Left renal pelvis (tissue), 4 donors: ENCODE measurements around the gene COQ9. TPM values are rescaled to one million over a fixed set of nuclear protein-coding genes. Genes with fewer than 3 reads are reported as not detected.

Experiments used
- DNase-seq, 4 donors: peaks; one replicate each; pipeline ENCODE4 v3.0.0-alpha.2; 2013; ENCODE audit warnings: low read depth in 4 of 4, low spot score in 3 of 4
- polyA plus RNA-seq, 4 donors: library from polyadenylated mRNA; unstranded; fragments of 120-200 nt; gene quantifications; one replicate each; pipeline ENCODE4 v1.2.1, GENCODE V29; 2013; ENCODE audit not compliant: insufficient read length in 4 of 4

The COQ9 gene
- polyA plus RNA-seq, 4 donors, result 41.2 to 113 (median 89.9) TPM

- no peak for DNase-seq
These were observed 62.1 kb downstream of the COQ9 start for GRCh38 chr16:57509231-57509923.

- no peak for DNase-seq
These were observed 63.0 kb downstream of the COQ9 start for GRCh38 chr16:57510016-57510871.

Other genes starting within 250 kb of the COQ9 start
- 100 to 1,000 TPM in 1 of 4 donors, 10 to 100 TPM in 3; 68.2 to 101 (median 87.3) TPM for gene ARL2BP, start 202.2 kb upstream of the COQ9 start, polyA plus RNA-seq
- 10 to 100 TPM in 3 of 4 donors, 1 to 10 TPM in 1; 2.0 to 31.9 (median 17.8) TPM for gene PLLP, start 162.8 kb upstream of the COQ9 start, polyA plus RNA-seq
- under 1 TPM; 0.04 to 0.15 (median 0.11) TPM for gene CCL22, start 88.7 kb upstream of the COQ9 start, polyA plus RNA-seq
- gene CX3CL1, start 75.0 kb upstream of the COQ9 start, polyA plus RNA-seq, result 10 to 100 TPM; 12.6 to 34.7 (median 28.4) TPM
- under 1 TPM in 2 of 4 donors, not detected in 2; 0.41 to 0.56 TPM for gene CCL17, start 42.7 kb upstream of the COQ9 start, polyA plus RNA-seq
- gene CIAPIN1, start 94 bp upstream of the COQ9 start, polyA plus RNA-seq, result 10 to 100 TPM; 52.6 to 96.9 (median 90.0) TPM
- 10 to 100 TPM; 69.6 to 89.1 (median 82.8) TPM for gene POLR2C, start 15.2 kb downstream of the COQ9 start, polyA plus RNA-seq
- gene DOK4, start 39.0 kb downstream of the COQ9 start, polyA plus RNA-seq, result 10 to 100 TPM; 23.8 to 37.8 (median 28.2) TPM
- 10 to 100 TPM; 13.4 to 33.7 (median 18.6) TPM for gene CCDC102A, start 89.1 kb downstream of the COQ9 start, polyA plus RNA-seq
- 1 to 10 TPM in 2 of 4 donors, under 1 TPM in 2; 0.34 to 1.3 (median 1.1) TPM for gene ADGRG5, start 95.2 kb downstream of the COQ9 start, polyA plus RNA-seq
- 10 to 100 TPM in 3 of 4 donors, 1 to 10 TPM in 1; 5.1 to 87.7 (median 80.1) TPM for gene ADGRG1, start 181.2 kb downstream of the COQ9 start, polyA plus RNA-seq
- gene ADGRG3, start 220.8 kb downstream of the COQ9 start, polyA plus RNA-seq, result under 1 TPM; 0.09 to 0.70 (median 0.36) TPM
- 1 to 10 TPM in 3 of 4 donors, under 1 TPM in 1; 0.16 to 3.9 (median 2.7) TPM for gene DRC7, start 247.3 kb downstream of the COQ9 start, polyA plus RNA-seq